GM06990 (cell line): Measurements from ENCODE around the gene COL15A1.

Experiments
- DNase-seq: peaks from one replicate; pipeline ENCODE4 v3.0.0-alpha.2; 2011; ENCODE audit not compliant: insufficient read length; ENCODE audit errors: extremely low read depth
- H3K27me3 ChIP-seq: replicated peaks from 2 replicates; pipeline ENCODE4 v1.6.0; 2011; ENCODE audit warnings: low read length; ENCODE audit not compliant: control insufficient read depth, insufficient read depth
- H3K36me3 ChIP-seq: 2 replicates; pipeline ENCODE4 v1.5.1; 2011; ENCODE audit warnings: low read length; ENCODE audit not compliant: control insufficient read depth, insufficient read depth
- H3K4me3 ChIP-seq: replicated peaks from 2 replicates; pipeline ENCODE4 v1.5.1; 2011; ENCODE audit warnings: low read depth, mild to moderate bottlenecking, control low read depth, low read length
- CTCF ChIP-seq: IDR thresholded peaks from 2 replicates; pipeline ENCODE4 v1.5.1; 2011; ENCODE audit warnings: low read length, control low read depth, mild to moderate bottlenecking, inconsistent platforms; ENCODE audit not compliant: insufficient read depth, poor library complexity, severe bottlenecking

Gene COL15A1

DNA sequence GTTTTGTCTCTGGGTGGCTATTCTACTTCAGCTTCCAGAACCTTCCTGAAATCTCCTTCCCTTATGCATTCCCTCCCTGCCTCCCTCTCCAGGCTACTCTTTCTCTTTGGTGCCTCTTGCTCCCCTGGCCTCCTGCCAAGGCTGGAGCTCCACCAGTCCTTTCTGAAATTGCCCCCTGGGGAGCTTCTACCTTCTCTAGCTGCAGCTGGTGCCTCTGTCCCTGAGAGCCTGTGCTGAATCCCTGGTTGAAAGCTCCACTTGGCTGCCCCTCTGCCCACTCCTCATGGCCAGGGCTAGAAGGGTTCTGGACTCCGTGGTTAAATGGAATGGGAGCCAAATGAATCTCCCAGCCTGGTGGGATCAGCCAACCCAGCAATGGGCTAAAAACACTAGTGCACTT lies 80.1 kb downstream of the COL15A1 start:
- H3K27me3 ChIP-seq = no peaks in the 10 kb centered on the region
- no peaks in the 10 kb centered on the region for H3K36me3 ChIP-seq
- no peak for DNase-seq

GRCh38 chr9:99024959-99025358 lies 81.3 kb downstream of the COL15A1 start:
- TF ChIP-seq CTCF = no peak
- Histone ChIP-seq H3K36me3 (no peaks in the 10 kb centered on the region), H3K27me3 (no peaks in the 10 kb centered on the region), H3K4me3 (no peak overlapping the region)
- no peak for DNase-seq

More for the DNA sequence above, 80.1 kb downstream of the COL15A1 start:
- no peak overlapping the region for H3K4me3 ChIP-seq
- TF ChIP-seq CTCF = no peak

DNA sequence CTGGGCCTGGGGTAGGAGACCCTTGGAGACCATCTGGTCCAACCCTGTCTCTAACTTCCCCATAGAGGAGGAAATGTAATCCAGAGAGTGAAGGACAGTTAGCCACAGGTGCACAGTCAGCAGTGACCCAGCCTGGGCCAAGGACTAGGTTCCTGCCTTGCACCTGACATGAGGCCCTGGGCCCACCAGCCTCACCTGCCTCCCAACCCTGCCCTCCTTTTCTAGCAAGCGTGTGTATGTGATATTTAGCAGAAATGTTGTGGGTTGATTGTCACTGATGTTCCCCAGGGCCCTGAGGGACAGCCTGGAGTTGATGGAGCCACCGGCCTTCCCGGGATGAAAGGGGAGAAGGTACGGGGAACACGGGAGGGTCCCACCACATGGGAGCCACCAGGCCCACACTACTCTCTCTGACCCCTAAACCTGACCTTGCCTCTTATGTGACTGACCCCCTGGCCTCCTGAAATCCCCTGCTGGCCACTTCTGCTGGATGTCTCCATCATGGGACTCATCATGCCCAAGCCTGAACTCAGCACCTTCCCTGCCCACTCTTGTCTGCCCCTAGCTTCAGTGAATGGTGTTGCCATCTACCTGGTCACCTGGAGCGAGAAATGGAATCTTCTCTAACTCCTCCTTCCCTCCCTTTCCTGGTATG lies 82.0 kb downstream of the COL15A1 start:
- Histone ChIP-seq H3K27me3 (peaks cover under 1% of the 10 kb centered on the region), H3K36me3 (no peaks in the 10 kb centered on the region), H3K4me3 (no peak overlapping the region)
- DNase-seq = no peak
- no peak for TF ChIP-seq CTCF

- TF ChIP-seq CTCF = no peak
- peaks cover 2% of the 10 kb centered on the region for H3K27me3 ChIP-seq
- H3K36me3 ChIP-seq = no peaks in the 10 kb centered on the region
- H3K4me3 ChIP-seq = no peak overlapping the region
- no peak for DNase-seq
These were observed 82.7 kb downstream of the COL15A1 start for GRCh38 chr9:99026271-99026955.

GRCh38 chr9:99026956-99027298 lies 83.2 kb downstream of the COL15A1 start:
- DNase-seq = no peak
- Histone ChIP-seq H3K27me3 (peaks cover 2% of the 10 kb centered on the region), H3K4me3 (no peak overlapping the region), H3K36me3 (no peaks in the 10 kb centered on the region)
- no peak for TF ChIP-seq CTCF
